Transverse colon (tissue), 3 donors: Measurements from ENCODE around the gene PNMA8C.

ENCODE experiments used
- CTCF ChIP-seq, 5 experiments: fragments of 200-600 bp in 3 of 5; fragments of 450-650 bp in 2 of 5; sonication (generic) in 3 of 5; IDR thresholded peaks; 1 replicate in 2 of 5; 2 replicates in 3 of 5; pipeline ENCODE4 v1.5.1; 2016 to 2017; ENCODE audit warnings: antibody characterized with exemption in 5 of 5, inconsistent platforms in 3 of 5, mild to moderate bottlenecking in 2 of 5, moderate library complexity in 1 of 5
- EP300 ChIP-seq: sonication (generic); formaldehyde crosslinking; IDR thresholded peaks from one replicate; pipeline ENCODE4 v1.6.1; 2017; ENCODE audit warnings: antibody characterized with exemption, low read depth
- POLR2A ChIP-seq: fragments of 450-650 bp; IDR thresholded peaks from one replicate; pipeline ENCODE4 v1.6.1; 2016; ENCODE audit warnings: antibody characterized with exemption, mild to moderate bottlenecking, moderate library complexity

- TF ChIP-seq CTCF (IDR thresholded peaks at IDR 0.05) (no peak), POLR2A (no peak), EP300 (no peak)
Observed at GRCh38 chr19:46402725-46403124, 26.0 kb downstream of the PNMA8C start.
